ENCODE data around the gene ZYG11B. TPM values are rescaled to one million over a fixed set of nuclear protein-coding genes. Genes with fewer than 3 reads are reported as not detected.
"Not testable (repeated sequence)": the region's sequence is repeated elsewhere in the genome, so short reads cannot be mapped to it uniquely, and the experiment has no call there.

The ZYG11B gene
- total and polyA plus RNA-seq, 8 donors = 23.3 to 34.6 (median 28.4) TPM

DNA sequence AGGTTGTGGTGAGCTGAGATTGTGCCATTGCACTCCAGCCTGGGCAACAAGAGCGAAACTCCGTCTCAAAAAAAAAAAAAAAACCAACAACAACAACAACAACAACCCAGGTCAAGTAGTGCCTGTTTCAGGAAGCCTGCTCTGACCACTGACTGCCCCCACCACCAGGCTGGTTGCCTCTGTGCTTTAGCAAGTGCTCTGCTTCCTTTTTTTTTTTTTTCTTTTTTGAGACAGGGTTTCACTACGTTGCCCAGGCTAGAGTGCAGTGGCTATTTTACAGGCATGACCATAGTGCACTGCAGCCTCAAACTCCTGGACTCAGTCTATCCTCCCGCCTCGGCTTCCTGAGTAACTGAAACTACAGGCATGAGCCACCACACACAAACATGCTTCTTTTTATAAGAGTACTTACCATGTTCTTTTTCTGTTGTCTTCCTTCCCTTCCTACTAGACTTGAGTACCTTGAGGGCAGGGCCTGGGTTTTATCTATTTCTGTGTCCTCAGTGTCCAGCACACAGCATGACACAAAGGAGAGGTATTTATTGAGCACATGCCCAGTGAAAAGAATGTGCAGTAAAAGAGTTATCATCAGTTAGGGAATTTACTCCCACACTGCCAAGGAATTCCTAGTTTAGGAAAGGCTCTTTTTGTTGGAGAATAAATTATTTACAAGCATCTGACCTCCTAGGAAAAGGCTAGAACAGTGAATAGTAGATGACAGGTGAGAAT lies 18.2 kb upstream of the ZYG11B start:
- peak in 2 of 4 donors; percentile 70 to 76 for DNase-seq
- peak overlapping the region; percentile 40 to 72 for H3K27ac ChIP-seq
- no peaks in the 10 kb centered on the region for H3K36me3 ChIP-seq
- intact Hi-C loops (cut with DNase I) = no loop called here
- H3K4me3 ChIP-seq = no peak overlapping the region
- TF ChIP-seq, protein P1, sequence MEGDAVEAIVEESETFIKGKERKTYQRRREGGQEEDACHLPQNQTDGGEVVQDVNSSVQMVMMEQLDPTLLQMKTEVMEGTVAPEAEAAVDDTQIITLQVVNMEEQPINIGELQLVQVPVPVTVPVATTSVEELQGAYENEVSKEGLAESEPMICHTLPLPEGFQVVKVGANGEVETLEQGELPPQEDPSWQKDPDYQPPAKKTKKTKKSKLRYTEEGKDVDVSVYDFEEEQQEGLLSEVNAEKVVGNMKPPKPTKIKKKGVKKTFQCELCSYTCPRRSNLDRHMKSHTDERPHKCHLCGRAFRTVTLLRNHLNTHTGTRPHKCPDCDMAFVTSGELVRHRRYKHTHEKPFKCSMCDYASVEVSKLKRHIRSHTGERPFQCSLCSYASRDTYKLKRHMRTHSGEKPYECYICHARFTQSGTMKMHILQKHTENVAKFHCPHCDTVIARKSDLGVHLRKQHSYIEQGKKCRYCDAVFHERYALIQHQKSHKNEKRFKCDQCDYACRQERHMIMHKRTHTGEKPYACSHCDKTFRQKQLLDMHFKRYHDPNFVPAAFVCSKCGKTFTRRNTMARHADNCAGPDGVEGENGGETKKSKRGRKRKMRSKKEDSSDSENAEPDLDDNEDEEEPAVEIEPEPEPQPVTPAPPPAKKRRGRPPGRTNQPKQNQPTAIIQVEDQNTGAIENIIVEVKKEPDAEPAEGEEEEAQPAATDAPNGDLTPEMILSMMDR (IDR thresholded peaks at IDR 0.05) = no peak
- peak; percentile 26 for ATAC-seq
- no peaks in the 10 kb centered on the region for H3K27me3 ChIP-seq
- H3K4me1 ChIP-seq = peaks cover 0 to 29% of the 10 kb centered on the region in 2 donors
- H3K9me3 ChIP-seq = no peaks in the 10 kb centered on the region

GRCh38 chr1:52709016-52709415 lies 17.2 kb upstream of the ZYG11B start:
- intact Hi-C loops (cut with DNase I) = no loop called here

GRCh38 chr1:52713590-52713989 lies 12.7 kb upstream of the ZYG11B start:
- Histone ChIP-seq H3K9me3 (no peaks in the 10 kb centered on the region), H3K36me3 (no peaks in the 10 kb centered on the region), H3K27me3 (no peaks in the 10 kb centered on the region), H3K4me3 (no peak overlapping the region), H3K4me1 (peaks cover 0 to under 1% of the 10 kb centered on the region in 2 donors), H3K27ac (no peak overlapping the region)
- no peak for ATAC-seq
- no peak for DNase-seq
- intact Hi-C loops (cut with DNase I) = no loop called here
- TF ChIP-seq, protein P1 (IDR thresholded peaks at IDR 0.05) = no peak

More at GRCh38 chr1:52709016-52709415, 17.2 kb upstream of the ZYG11B start:
- no peak overlapping the region for H3K27ac ChIP-seq
- DNase-seq = no peak
- H3K4me1 ChIP-seq = peaks cover 0 to 20% of the 10 kb centered on the region in 2 donors
- H3K9me3 ChIP-seq = no peaks in the 10 kb centered on the region
- no peak for ATAC-seq
- TF ChIP-seq, protein P1 (IDR thresholded peaks at IDR 0.05) = no peak
- H3K4me3 ChIP-seq = no peak overlapping the region
- no peaks in the 10 kb centered on the region for H3K27me3 ChIP-seq
- H3K36me3 ChIP-seq = no peaks in the 10 kb centered on the region

- DNase-seq; H3K4me1 ChIP-seq; H3K27ac ChIP-seq; H3K27me3 ChIP-seq; H3K4me3 ChIP-seq; ATAC-seq; H3K36me3 ChIP-seq; intact Hi-C loops (cut with DNase I); H3K9me3 ChIP-seq: not testable (repeated sequence)
Measured at GRCh38 chr1:52715296-52715695, 11.0 kb upstream of the ZYG11B start.

DNA sequence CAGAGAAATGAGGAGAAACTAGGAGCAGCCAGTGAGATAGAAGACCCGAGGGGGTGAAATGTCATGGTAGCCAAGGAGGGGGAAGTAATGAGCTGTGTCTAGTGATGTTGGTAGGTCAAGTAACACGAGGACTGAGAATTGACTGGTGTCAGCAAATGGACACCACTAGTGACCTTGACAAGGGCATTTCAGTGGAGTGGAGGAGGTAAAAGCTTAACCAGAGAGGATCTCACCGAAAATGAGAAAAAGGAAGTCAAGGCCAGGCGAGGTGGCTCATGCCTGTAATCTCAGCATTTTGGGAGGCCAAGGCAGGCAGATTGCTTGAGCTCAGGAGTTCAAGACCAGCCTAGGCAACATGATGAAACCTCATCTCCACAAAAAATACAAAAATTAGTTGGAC lies 3.0 kb upstream of the ZYG11B start:
- H3K27me3 ChIP-seq = no peaks in the 10 kb centered on the region
- TF ChIP-seq, protein P1 (IDR thresholded peaks at IDR 0.05) = no peak
- no peak for ATAC-seq
- H3K4me1 ChIP-seq = peaks cover 9 to 22% of the 10 kb centered on the region in 2 donors
- no peaks in the 10 kb centered on the region for H3K36me3 ChIP-seq
- no peak overlapping the region for H3K27ac ChIP-seq
- DNase-seq = no peak
- H3K9me3 ChIP-seq = no peaks in the 10 kb centered on the region
- no peak overlapping the region for H3K4me3 ChIP-seq
- intact Hi-C loops (cut with DNase I) = no loop called here

DNA sequence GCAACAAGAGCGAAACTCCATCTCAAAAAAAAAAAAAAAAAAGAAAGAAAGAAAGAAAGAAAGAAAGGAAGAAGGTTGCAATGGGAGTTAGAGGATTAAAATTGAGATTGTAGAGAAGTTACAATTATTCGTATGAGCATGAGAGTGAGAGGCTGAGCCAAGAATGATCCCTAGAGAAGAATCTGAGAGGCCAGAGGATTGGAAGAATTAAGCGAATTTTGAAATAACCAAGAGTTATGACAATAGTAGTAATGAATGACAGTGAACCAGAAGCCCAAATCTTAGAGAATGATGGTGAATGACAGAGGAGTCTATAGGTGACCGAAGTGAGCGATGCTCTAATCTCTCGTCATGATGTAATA lies 369 bp upstream of the ZYG11B start:
- no peaks in the 10 kb centered on the region for H3K9me3 ChIP-seq
- ATAC-seq = no peak

More for the DNA sequence above, 369 bp upstream of the ZYG11B start:
- peaks cover 15 to 32% of the 10 kb centered on the region in 2 donors for H3K4me1 ChIP-seq
- no peaks in the 10 kb centered on the region for H3K27me3 ChIP-seq
- no peaks in the 10 kb centered on the region for H3K36me3 ChIP-seq
- TF ChIP-seq, protein P1 (IDR thresholded peaks at IDR 0.05) = no peak
- H3K4me3 ChIP-seq = peak overlapping the region; percentile 78 to 85
- peak overlapping the region in 1 of 2 donors; percentile 91 for H3K27ac ChIP-seq
- no peak for DNase-seq
- intact Hi-C loops (cut with DNase I) = no loop called here
